Epithelial cell of proximal tubule (primary cell): ENCODE measurements around the gene SLC14A1. TPM values are rescaled to one million over a fixed set of nuclear protein-coding genes. Genes with fewer than 3 reads are reported as not detected.

Experiments
- DNase-seq: peaks from one replicate; pipeline ENCODE4 v3.0.0-alpha.2; 2011; ENCODE audit warnings: low read depth
- H3K4me3 ChIP-seq: 2 replicates; pipeline ENCODE4 v1.5.1; 2011; ENCODE audit warnings: low read depth, mild to moderate bottlenecking, low read length
- total RNA-seq: library from RNA; depleted of rRNA; stranded (reverse); fragments of >200 nt; gene quantifications from 2 replicates; pipeline ENCODE4 v1.2.3, GENCODE V29; 2015
- TF ChIP-seq, protein P1 (sequence below): conservative IDR thresholded peaks from 2 replicates; pipeline ENCODE4 v1.5.1; 2012; ENCODE audit warnings: low read depth, mild to moderate bottlenecking, low read length

The SLC14A1 gene
- total RNA-seq, 1 donor from 2014 or later, result not detected

GRCh38 chr18:45788861-45789260 is 64.9 kb downstream of the SLC14A1 start:
- DNase-seq, result no peak
- TF ChIP-seq, protein P1, sequence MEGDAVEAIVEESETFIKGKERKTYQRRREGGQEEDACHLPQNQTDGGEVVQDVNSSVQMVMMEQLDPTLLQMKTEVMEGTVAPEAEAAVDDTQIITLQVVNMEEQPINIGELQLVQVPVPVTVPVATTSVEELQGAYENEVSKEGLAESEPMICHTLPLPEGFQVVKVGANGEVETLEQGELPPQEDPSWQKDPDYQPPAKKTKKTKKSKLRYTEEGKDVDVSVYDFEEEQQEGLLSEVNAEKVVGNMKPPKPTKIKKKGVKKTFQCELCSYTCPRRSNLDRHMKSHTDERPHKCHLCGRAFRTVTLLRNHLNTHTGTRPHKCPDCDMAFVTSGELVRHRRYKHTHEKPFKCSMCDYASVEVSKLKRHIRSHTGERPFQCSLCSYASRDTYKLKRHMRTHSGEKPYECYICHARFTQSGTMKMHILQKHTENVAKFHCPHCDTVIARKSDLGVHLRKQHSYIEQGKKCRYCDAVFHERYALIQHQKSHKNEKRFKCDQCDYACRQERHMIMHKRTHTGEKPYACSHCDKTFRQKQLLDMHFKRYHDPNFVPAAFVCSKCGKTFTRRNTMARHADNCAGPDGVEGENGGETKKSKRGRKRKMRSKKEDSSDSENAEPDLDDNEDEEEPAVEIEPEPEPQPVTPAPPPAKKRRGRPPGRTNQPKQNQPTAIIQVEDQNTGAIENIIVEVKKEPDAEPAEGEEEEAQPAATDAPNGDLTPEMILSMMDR, result no peak
- no peak overlapping the region for H3K4me3 ChIP-seq

DNA sequence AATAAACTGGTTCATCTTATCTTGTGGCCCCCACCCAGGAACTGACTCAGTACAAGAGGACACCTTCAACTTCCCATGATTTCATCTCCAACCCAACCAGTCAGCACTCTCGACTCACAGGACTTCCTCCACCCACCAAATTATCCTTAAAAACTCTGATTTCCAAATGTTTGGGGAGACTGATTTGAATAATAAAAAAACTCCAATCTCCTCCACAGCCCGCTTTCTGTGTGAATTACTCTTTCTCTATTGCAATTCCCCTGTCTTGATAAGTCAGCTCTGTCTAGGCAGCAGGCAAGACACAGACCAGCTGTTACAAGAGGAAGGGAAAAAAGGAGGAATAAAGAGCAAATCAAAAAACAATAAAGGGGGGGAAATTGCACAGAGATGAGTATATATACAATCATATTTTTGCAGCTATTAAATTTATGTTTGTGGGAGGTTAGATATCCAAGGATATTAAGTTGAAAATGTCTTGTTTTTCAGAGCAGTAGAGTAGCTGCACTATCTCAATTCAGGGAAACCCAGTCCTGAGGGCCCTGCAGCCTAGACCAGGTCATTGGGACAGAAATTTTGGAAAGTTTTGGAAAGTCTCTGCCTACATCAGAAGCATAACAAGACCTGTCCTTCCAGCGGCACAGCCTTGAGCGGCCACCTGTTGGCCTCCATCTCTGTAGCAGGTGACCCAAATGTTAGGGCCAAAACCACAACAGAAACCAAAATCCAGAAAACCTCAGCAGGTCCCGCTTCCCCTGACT is 68.7 kb downstream of the SLC14A1 start:
- DNase-seq, result no peak
- H3K4me3 ChIP-seq, result no peak overlapping the region

DNA sequence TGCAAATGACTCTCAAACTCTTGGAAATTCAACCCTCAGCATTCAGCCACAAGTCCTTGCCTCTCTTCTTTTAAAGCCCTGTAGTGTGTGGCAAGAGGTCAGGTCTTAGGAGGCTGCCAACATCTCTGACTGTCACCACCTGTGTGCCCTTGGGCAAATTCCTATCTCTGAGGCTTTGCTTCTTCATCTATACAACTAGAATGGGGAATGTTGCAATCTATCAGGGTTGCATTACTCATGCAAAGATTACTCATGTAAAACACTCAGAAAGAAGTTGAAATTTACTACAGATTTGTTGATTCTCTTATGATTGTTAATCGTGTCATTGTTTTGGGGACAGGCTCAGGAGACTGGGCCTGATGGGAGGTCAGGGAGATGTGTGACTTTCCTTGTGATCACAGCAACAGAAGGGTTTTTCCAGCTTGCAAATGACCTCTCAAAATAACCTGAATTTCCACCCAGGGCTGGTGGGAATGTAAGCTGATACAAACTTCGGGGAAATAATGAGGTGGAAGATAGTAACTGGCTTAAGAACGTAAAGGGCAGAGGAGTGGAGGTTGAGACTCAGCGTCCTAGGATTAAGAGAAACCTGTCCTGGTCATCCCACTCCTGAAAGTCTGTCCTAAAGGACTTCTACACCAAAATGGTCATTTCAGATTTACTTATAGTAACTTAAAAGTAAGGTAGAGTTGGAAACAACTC is 69.4 kb downstream of the SLC14A1 start:
- no peak overlapping the region for H3K4me3 ChIP-seq
- TF ChIP-seq, protein P1, result no peak
- DNase-seq, result peak; percentile 94

More for the DNA sequence above, 68.7 kb downstream of the SLC14A1 start:
- TF ChIP-seq, protein P1, result no peak

GRCh38 chr18:45801416-45802004 is 77.5 kb downstream of the SLC14A1 start:
- H3K4me3 ChIP-seq, result no peak overlapping the region
- TF ChIP-seq, protein P1, result no peak
- no peak for DNase-seq

Other genes with a start within 250 kb of the SLC14A1 start
- gene SLC14A2, start 108.7 kb upstream of the SLC14A1 start, total RNA-seq, result 0.12 TPM in 1 of 2 replicates, not detected in the other
- gene SIGLEC15, start 101.5 kb downstream of the SLC14A1 start, total RNA-seq, result 9.4 and 13.5 TPM in 2 replicates
- 10.7 and 13.6 TPM in 2 replicates for gene EPG5, start 243.1 kb downstream of the SLC14A1 start, total RNA-seq